ENCODE results near the gene PGBD1. TPM values are rescaled to one million over a fixed set of nuclear protein-coding genes. Genes with fewer than 3 reads are reported as not detected.

PGBD1 gene
- 5.9 and 7.1 TPM in 2 replicates for total RNA-seq

GRCh38 chr6:28281288-28282064, at the start of gene PGBD1:
PGBD1 (plus strand) TSS chr6:28281572; CDS start chr6:28283814, 2,242 bp downstream.

DNA sequence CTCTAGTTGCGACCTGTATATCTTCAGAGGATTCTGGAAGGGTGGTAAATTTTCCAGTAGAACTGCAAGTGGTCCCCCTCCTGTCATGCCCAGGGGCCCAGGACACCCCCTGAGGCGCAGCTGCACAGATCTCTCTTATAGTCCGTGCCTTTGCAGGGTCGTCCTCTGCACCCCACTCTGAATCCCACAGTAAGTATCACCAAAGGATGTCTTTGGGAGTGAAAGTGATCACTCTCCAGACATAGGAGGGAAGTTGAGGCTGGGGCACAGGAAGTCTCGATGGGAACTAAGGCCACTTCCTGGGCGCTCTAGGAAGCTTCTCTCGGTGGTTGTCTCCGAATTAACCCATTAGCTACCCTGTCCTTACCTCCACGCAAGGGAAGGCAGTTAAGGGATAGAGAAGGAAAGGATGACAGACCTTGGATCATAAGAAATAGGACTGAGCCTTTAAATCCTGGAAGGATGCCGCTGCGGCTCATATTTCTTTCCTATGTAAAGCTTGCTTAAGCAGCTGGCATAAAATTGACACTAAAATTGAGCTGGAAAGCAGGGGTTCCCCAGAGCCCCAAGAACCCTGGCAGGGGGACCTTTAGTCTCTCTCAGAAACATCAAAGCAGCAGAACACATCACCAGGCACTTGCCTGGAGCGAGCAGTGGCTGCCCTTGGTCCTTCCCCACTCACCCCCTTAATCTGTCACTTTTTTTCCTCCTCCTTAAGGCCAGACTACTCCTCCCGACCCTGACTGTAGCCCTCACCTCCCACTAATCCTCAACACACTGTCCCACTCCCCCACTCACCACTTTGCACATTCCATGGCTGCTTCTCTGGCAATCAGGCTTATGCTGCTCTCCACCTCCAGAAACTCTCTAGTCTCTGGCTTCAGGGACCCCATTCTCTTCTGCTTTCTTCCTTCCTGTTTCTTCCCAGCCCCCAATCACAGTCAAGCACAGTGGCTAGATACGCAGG, 29.1 kb upstream of the PGBD1 start, which contains the start of gene ZKSCAN4:
TSS of gene ZKSCAN4 (minus strand) at position 261 of the 967 bp plus-strand sequence. CDS start 289 bp downstream, outside the sequence.

DNA sequence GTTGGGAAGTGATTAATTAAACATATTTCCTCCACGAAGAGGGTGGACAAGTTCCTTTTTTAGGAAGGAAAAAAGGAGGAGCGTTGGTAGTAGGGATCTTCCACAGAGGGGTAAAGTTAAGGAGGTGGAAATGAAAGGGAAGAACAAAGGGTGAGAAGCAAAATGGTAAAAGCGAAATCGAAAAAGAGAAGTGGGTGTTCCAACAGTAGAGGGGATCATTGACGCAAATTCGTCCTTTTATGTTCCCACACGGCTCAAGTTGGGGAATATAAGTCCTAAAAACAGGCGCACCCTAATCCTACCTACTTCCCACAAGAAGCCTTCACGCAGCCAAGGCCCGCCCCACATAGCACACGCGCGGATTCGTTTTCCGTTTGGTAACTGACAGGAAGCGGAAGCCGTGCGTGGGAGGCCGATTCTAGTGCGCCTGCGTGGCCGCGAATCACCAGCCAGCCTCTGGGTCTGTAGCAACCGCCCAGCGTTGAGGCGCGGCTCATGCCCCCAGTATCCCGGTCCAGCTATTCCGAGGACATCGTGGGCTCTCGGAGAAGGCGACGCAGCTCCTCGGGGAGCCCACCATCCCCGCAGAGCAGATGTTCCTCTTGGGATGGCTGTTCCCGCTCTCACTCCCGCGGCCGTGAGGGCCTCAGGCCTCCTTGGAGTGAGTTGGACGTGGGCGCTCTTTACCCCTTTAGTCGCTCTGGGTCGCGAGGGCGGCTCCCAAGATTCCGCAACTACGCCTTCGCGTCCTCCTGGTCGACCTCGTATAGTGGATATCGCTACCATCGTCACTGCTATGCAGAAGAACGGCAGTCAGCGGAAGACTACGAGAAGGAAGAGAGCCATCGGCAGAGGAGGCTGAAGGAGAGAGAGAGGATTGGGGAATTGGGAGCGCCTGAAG, 22.2 kb upstream of the PGBD1 start, which contains the start of gene NKAPL:
TSS of gene NKAPL (plus strand) at position 421 of the 901 bp plus-strand sequence. CDS start at position 496, 75 bp downstream.

DNA sequence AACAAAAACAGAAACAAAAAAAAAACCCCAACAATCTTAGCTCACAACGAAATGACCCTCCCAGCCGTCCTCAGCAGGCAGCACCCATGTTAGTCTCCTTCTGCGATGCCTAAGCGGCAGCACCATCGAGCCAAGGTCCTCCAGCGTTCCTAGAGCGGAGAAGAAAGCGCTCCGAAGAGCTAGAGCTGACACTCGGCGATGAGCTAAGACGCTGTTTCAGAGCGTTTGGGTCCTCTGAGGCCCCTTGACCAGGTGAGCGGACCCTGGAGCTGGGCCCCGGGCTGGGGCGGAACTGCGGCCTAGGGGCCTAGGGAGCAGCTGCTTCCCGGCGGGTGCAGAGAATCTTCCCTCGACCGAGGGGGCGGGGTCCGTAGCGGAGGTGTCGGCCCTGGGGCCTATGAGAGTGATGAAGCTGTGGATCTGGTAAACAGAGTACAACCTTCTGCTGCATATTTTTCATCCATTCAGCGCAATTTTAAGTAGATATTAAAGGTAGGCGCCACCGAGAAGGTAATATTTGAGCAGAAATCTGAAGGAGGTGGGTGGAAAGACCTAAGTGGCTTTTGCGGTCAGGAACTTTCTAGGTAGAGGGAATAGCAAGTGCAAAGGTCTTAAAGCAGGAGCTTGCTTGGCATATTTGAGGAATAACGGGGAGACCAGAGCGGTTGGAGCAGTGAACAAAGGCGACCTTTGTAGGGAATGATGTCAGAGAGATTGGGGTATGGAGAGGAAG, 14.2 kb upstream of the PGBD1 start, which contains the start of gene ZSCAN26:
TSS of gene ZSCAN26 (plus strand) at position 182 of the 733 bp plus-strand sequence. CDS start 4,777 bp downstream, outside the sequence.

GRCh38 chr6:28335564-28336283, 54.4 kb downstream of the PGBD1 start, which contains the start of gene ZSCAN31:
ZSCAN31 (minus strand) TSS chr6:28336148; CDS start chr6:28329683, 6,465 bp downstream.

DNA sequence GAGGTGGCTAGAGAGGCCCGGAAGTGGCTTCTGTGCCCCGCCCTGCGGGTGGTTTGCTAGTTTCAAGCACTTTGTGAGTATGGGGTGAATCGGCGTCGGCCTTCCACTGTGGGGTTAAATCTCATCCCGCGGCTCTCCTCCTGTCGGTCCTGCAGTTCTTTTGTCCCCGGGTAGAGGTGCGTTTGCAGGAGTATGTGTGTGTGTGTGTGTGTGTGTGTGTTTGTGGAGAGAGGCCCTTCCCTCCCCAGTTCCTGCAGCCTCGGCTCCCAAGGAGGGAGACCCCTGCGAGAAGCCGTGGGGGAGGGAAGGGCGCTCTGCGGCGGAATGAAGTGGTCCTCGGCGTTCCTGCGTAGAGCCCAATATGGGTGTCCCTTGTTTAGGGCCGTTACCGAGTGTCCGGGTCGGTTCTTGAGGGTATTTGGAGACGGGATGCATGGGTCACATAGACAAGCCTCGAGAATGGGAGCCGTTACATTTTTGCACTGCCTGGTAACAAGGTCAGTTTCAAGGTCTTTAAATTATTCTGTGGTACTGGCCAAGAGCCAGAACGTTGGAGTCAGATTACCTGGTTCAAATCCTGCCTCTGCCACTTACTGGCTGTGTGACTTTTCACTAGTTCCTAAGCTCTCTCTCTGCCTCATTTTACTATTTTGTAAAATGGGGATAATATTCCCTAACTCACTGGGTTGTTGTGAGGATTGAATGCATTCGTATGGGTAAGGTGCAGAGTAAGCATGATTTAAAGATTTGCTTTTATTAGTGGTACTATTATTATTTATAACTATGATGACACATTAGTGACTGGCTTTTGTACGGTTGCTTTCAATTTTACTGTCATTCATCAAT, 68.7 kb downstream of the PGBD1 start, which contains the start of gene ZKSCAN3:
TSS of gene ZKSCAN3 (plus strand) at position 56 of the 846 bp plus-strand sequence. CDS start 9,640 bp downstream, outside the sequence.

Other genes with a start within 250 kb of the PGBD1 start
- 0.19 and 0.36 TPM in 2 replicates for gene ZNF165, start 201.0 kb upstream of the PGBD1 start, total RNA-seq
- gene ZSCAN16, start 157.0 kb upstream of the PGBD1 start, total RNA-seq: 11.8 and 12.1 TPM in 2 replicates
- gene ZKSCAN8, start 139.7 kb upstream of the PGBD1 start, total RNA-seq: 8.5 and 16.3 TPM in 2 replicates
- 10.7 and 14.7 TPM in 2 replicates for gene ZSCAN9, start 56.3 kb upstream of the PGBD1 start, total RNA-seq
- gene ZKSCAN4, start 29.3 kb upstream of the PGBD1 start, total RNA-seq: 5.2 and 5.7 TPM in 2 replicates
- 0.27 and 0.85 TPM in 2 replicates for gene NKAPL, start 22.3 kb upstream of the PGBD1 start, total RNA-seq
- gene ZSCAN26, start 14.4 kb upstream of the PGBD1 start, total RNA-seq: 9.8 and 13.5 TPM in 2 replicates
- 13.4 and 17.3 TPM in 2 replicates for gene ZSCAN31, start 54.6 kb downstream of the PGBD1 start, total RNA-seq
- 3.9 and 6.1 TPM in 2 replicates for gene ZKSCAN3, start 68.4 kb downstream of the PGBD1 start, total RNA-seq
- 2.7 and 6.3 TPM in 2 replicates for gene ZSCAN12, start 118.2 kb downstream of the PGBD1 start, total RNA-seq
- gene ZSCAN23, start 161.9 kb downstream of the PGBD1 start, total RNA-seq: 0.18 and 1.9 TPM in 2 replicates
- gene GPX6, start 234.2 kb downstream of the PGBD1 start, total RNA-seq: not detected in 2 replicates
- not detected in 2 replicates for gene GPX5, start 244.3 kb downstream of the PGBD1 start, total RNA-seq

Measured in endothelial cell of coronary artery (primary cell).